CD4-positive, alpha-beta T cell treated with Interleukin-10 for 1 hour (primary cell): ENCODE measurements around the gene SCO2.
A peak's percentile ranks its signal among the peaks of the same experiment; 100 is the strongest.

Source experiments
- DNase-seq: peaks from one replicate; pipeline ENCODE4 v3.0.0-alpha.2; 2020

Gene SCO2

GRCh38 chr22:50490531-50491308, 34.7 kb downstream of the SCO2 start:
- DNase-seq = no peak

- DNase-seq = no peak
Observed at GRCh38 chr22:50489363-50490243, 35.8 kb downstream of the SCO2 start.

GRCh38 chr22:50488886-50489285, 36.5 kb downstream of the SCO2 start:
- DNase-seq = no peak

- DNase-seq = no peak
Observed at GRCh38 chr22:50488006-50488677, 37.3 kb downstream of the SCO2 start.

- no peak for DNase-seq
Observed at GRCh38 chr22:50487290-50488005, 38.0 kb downstream of the SCO2 start.

- no peak for DNase-seq
Observed at GRCh38 chr22:50486561-50487289, 38.7 kb downstream of the SCO2 start, which contains the start of gene MIOX. Gene MIOX (plus strand): TSS chr22:50486859. CDS start chr22:50486898, 39 bp downstream.

- DNase-seq = no peak
Observed at GRCh38 chr22:50485221-50486131, 39.9 kb downstream of the SCO2 start.

GRCh38 chr22:50483977-50484853, 41.2 kb downstream of the SCO2 start:
- DNase-seq = no peak

- DNase-seq = no peak
Observed at GRCh38 chr22:50483556-50483955, 41.8 kb downstream of the SCO2 start.

- DNase-seq = no peak
Observed at GRCh38 chr22:50483106-50483505, 42.3 kb downstream of the SCO2 start.

GRCh38 chr22:50482107-50483074, 43.0 kb downstream of the SCO2 start:
- DNase-seq = no peak

- peak; percentile 75 for DNase-seq
Observed at GRCh38 chr22:50481440-50482106, 43.8 kb downstream of the SCO2 start, which contains the start of gene ADM2. Gene ADM2 (plus strand): TSS chr22:50481543. CDS start chr22:50481848, 305 bp downstream.

GRCh38 chr22:50481045-50481439, 44.4 kb downstream of the SCO2 start:
- DNase-seq = no peak

- no peak for DNase-seq
Observed at GRCh38 chr22:50479721-50480120, 45.7 kb downstream of the SCO2 start.

- no peak for DNase-seq
Observed at GRCh38 chr22:50477923-50478322, 47.5 kb downstream of the SCO2 start.

GRCh38 chr22:50476868-50477267, 48.5 kb downstream of the SCO2 start:
- no peak for DNase-seq

GRCh38 chr22:50475652-50476002, 49.8 kb downstream of the SCO2 start:
- DNase-seq = no peak
